GM18502 (cell line): ENCODE measurements around the gene KLRF1.
A peak's percentile ranks its signal among the peaks of the same experiment; 100 is the strongest.

Source experiments
- ATAC-seq: cut with Tn5 transposase; IDR thresholded peaks from one replicate; pipeline ENCODE4 v1.9.1; 2021; ENCODE audit warnings: mild to moderate bottlenecking; ENCODE audit not compliant: unreplicated experiment, poor library complexity

KLRF1 gene, protein sequence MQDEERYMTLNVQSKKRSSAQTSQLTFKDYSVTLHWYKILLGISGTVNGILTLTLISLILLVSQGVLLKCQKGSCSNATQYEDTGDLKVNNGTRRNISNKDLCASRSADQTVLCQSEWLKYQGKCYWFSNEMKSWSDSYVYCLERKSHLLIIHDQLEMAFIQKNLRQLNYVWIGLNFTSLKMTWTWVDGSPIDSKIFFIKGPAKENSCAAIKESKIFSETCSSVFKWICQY

DNA sequence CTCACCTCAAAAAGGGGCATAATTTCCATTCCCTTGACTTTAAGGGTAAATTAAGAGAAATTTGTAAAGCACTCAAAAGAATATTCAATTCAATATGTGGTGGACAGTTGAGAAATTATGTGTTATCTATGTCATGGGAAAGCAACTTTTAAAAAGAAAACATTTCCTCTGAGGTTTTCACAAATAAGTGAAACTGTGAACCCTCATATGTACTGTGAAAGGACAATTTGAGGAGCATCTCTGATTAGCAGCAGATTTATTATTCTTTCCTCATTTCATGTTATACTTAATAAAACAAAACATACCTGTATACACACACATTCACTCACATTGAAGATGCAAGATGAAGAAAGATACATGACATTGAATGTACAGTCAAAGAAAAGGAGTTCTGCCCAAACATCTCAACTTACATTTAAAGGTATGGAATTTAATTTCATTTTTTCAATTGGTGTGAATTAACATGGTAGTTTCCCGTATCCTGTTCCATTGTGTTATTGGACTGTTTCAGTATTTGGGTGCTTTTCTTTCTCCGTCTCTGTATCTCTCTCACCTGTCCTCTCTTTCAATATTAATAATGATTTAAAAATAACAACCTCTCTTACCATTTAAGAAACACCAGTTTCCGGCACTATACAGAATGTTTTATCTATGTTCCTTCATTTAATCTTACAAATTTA is at the start of gene KLRF1:
Gene KLRF1, plus strand, starts transcription at position 273 of the 680 bp plus-strand sequence. Its CDS starts 64 bp downstream, at position 337.
- ATAC-seq = no peak

DNA sequence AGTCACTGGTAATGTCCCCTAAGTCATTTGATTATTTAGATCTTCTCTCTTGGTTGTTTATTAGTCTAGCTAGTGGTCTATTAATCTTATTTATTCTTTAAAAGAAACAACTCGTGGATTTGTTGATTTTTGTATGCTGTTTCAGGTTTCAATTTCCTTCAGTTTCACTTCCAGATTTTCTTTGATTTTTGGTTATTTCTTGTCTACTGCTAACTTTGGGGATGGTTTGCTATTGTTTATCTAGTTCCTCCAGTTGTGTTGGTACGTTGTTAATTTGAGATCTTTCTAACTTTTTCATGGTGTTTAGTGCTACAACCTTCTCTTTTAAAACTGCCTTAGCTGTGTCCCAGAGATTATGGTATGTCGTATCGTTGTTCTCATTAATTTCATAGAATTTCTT is 48.1 kb upstream of the KLRF1 start:
- ATAC-seq = no peak

DNA sequence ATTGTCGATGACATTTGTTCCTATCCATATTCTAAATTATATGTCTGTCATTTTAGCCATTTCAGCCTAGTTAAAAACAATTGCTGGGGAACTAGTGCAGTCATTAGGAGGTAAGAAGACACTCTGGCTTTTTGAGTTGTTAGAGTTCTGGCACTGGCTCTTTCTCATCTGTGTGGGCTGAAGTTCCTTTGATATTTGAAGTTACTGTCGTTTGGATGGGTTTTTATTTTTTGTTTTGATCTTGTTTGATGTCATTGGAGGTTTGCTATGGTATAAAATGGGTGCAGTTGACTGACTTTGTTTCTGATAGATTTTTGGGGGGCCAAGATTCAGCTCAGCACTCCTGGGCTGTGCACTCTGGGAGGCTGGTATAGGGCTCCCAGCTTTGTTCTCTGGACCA is 45.9 kb upstream of the KLRF1 start:
- ATAC-seq = no peak

DNA sequence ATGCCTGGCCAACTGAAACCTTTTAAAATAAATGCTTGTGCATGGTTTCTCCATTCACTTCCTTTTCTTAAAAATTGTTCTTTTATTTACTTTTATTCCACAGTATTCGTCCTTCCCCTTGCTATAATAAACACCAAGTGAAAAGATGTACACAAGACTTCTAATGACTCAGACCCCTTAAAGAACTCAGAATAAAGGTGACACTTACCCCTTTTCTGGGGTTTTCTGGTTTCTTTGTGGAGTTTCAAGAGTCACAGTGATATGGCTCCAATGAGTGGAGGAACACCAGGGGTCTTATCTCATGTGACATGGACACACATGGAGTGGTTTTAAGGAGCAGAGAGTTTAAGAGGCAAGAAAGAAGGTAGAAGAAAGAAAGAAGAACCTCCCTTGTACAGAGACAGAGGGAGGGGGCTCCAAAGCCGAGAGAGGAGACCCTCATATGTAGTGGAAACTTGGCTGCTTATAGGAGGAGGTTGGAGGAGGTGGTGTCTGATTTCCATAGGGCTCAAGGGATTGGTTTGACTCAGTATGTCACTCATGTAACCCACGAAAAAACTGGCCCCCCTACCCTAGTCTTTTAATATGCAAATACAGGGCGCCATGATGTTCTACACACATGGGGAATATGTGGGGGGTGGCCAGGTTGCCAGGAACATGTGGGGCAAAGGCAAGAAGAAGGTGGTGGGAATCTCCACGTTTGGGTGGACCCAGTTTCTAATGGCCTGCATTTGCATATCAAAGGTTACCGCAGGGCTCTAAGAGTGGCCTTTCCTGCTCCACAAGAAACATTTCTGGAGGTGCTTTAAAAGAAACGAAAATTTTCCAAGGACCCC is 44.5 kb upstream of the KLRF1 start:
- no peak for ATAC-seq

DNA sequence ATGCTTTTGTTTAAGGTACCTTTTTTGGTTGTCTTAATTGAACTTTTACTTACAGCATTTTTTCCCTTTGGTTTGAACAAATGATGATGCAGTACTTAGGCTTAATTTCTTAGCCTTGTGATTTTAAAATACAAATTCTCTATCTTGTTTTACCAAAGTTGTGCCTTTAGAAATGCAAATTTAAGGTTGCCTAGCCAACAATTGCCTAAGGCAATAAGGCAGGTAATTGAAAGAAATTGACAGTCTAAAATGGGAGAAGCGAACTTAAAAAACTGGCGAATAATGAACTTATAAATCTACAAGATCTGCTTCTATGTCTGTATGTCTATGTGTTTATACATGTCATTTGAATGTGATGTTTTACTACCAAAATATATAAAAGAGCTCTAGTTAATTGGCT is 43.0 kb upstream of the KLRF1 start:
- ATAC-seq = no peak

DNA sequence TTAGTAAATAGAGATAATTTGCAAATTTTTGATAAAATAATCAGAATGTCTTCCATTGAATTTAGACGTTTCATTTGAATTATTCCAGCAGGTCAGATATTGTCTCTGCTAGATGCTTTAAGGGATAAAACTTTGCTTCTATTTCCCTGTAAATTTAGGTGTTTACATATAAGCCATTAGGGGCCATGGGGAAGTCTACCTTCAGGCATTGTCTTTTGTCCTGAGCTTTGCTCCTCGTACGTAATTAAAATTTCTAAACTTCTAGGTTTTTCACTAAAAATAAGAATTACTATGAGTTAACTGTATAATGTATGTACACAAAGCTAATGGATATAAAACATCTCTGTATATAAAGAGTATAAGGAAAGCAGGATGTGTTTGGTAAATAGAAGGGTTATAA is 42.5 kb upstream of the KLRF1 start:
- ATAC-seq = no peak

DNA sequence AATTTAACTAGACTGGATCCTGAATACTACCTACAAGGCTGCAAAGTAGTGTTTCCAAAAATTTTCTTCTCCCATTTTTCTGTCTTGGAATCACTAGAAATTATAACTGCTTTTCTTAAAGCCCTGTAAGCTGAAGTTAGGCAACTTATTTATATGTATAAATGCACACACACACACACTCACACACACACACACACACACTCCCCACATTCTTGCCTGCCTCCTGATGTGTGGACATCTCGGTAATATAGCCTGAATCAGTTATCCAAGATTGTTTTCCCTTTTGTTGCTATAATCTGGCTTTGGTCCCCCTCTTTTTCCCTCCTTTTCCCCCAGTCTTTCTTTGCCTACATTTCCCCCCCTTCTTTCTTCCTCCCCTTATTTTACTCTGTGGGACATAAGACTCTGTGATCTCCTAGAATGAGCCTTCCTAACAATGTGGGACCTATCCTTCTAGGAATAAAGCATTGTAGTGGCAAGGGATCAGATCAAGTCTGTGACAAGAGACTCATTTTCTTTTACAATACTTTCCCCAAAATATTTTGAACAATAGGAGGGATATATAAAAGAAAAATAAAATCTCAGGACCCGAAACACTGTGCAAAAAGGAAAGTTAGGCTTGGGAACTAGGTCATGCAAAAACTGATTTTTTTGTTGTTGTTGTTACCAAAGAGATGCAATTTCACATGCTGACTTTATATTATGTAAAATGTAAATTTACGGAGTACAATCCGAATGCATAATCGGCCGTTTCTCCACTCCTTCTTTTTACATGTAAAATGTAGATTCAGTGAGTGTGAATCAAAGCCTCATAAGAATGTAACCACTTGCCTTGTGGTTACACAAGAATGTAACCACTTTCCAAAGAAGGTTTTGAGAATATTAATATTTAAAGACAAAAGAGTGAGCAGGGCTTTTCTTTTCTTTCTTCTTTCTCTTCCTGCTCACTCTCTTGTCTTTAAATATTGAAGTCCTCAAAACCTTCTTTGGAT is 40.3 kb upstream of the KLRF1 start:
- ATAC-seq = no peak

DNA sequence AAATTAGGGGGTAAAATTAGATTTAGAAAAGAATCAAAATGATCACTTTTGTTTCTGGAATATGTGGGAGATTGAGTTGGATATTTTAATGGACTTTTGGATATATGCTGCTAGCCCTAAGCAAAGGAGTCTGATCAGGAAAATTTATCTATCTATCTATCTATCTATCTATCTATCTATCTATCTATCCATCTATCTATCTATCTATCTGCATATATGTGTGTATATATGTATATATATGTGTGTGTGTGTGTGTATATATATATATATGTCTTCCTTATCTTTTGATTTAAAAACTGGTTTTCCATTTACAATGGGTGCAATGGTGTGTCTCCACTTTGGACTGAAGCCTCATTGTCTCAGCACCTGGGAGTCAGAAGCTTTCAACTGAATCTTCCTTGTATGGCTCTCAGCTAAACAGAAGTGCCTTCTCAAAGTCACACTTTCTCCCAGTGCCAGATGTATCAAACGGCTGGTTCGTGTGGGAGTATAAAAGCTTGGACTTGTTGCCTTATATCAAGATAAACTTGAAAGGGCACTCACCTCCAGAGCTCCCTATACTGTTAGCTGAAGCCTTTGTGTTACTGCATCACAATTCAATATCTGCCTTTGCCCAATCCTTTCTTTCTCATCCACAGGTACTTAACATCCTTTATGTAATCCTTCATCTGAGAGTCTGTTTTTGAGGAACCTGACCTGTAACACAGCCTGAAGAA is 34.9 kb upstream of the KLRF1 start:
- ATAC-seq = no peak

DNA sequence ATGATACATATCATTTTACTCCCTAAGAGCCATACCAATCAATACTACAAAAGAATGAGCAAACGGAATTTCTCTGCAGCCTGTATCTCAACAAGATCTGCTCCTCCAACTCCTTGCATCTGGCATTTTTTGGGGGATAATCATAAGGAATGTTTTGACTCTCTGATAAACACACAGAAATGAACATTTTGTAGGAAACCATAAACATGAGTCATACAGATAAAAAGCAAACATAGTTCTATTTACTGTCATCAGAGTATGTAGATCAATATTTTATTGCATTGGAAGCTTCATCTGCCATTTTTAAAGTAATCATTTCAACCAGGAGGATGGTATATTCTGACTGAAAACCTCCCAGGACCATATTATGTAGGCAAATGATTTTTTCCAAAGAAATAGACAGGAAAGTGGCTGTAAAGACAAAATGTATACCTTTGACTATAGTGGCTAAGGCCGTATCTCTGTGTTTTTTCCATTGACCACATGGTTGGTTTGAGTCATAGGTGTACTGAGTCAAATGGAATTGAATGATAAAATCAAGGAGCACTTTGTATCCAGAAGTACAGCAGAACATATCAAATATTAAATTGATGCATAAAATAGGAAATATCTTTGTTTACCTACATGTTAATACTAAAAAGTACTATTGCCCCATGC is 34.2 kb upstream of the KLRF1 start:
- ATAC-seq = no peak

DNA sequence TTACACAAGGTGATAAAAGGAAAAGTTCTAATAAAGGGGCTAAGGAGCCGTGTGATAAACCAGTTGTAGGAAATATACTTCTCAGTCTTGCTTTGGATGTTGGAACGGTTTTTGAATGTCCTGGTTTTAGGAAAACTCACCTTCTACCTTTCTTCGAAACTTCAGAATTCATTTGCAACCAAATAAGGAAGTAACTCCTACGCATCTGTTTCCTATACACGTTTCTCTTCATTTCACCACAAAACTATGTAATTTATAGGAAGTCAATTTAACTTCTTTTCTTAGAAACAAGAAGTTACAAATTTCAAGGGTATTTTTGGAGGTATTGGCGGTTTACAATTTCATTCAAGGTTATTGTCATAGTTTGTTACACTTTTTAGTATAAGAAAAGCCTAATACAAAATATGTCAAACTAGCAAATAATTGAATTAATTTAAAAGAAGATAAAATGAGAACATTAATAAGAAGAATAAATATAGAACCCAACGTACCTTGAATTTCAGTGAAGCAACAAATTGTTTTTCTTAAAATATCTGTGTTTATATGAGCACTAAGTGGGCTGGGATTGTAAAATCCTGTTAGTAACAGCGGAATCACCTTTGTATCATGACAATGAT is 33.4 kb upstream of the KLRF1 start:
- ATAC-seq = no peak

DNA sequence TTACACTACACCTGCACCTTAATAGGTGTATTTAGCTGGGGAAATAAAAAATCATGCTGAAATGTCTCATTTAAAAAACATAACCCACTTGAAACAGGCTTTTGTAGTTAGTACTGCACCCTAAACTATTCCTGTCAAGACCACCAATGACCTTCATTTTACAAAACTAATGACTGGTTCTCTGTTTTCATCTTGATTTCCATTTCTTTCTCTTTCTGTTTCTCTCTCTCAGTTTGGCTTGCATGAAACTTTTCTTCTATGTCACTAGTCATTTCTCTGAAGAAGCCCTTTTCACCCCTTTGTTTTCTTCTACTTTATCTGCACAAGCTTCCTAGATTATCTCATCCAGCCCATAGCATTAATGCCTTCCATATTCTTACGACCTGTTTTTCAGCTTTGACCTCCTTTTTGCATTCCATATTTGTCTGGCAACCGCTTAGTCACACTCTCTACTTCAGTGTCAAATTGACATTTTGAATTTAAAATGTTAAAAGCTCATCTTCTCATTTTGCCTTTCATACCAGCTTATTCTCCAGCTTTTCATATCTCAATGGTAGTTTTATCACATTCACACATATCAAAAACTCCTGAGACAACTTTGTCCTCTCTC is 32.7 kb upstream of the KLRF1 start:
- peak; percentile 46 for ATAC-seq

DNA sequence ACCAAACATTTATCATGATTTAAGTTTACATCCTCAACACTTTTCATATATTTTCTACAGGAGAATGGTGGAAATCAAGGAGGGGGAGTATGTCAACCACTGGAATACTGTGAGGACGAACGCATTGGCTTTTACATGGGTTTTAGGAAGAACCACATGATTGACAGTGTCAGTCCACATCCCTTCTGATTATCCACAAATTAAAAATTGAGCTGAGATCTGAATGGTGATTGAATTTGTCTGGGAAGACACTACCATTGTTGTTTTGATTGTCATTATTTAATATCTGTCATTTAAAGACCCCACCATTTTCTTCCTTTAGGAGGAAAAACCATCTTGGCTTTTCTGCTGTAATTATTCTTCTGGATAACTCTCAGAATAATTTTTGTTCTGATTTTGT is 31.3 kb upstream of the KLRF1 start:
- no peak for ATAC-seq

DNA sequence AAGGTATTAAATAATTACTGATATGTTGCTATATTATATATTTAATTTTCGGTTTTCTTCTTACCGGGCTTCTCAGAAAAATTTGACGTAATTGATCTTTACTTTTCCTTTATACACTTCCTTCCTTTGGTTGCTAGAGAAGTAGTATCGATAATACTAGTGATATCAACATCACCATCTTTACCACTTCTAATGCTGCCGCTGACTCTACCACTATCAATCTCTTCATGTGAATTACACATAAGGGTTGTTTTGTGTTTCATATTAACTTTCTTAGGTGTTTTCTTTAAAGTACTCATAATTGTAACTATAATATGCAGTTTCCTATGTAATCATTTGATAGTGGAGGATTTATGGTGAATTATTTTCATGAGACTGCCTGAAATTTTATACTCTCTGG is 30.9 kb upstream of the KLRF1 start:
- no peak for ATAC-seq

DNA sequence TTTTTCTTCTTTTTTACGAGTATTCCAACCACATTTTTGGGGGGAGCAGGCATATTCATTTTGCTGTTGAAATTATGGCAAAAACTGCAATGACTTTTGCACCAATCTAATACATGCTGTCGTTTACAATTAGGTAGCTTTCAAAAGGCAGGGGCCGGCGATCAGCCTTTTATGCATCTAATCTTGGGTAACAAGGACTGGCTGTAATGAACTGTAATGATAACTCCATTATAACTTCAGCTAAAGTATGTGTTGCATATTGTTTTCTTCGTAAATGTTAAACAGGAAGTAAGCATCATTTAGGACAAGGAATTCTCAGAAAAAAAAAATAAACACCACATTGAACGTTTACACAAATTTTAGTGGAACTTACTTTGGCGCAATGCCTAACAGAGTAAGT is 30.3 kb upstream of the KLRF1 start:
- no peak for ATAC-seq

DNA sequence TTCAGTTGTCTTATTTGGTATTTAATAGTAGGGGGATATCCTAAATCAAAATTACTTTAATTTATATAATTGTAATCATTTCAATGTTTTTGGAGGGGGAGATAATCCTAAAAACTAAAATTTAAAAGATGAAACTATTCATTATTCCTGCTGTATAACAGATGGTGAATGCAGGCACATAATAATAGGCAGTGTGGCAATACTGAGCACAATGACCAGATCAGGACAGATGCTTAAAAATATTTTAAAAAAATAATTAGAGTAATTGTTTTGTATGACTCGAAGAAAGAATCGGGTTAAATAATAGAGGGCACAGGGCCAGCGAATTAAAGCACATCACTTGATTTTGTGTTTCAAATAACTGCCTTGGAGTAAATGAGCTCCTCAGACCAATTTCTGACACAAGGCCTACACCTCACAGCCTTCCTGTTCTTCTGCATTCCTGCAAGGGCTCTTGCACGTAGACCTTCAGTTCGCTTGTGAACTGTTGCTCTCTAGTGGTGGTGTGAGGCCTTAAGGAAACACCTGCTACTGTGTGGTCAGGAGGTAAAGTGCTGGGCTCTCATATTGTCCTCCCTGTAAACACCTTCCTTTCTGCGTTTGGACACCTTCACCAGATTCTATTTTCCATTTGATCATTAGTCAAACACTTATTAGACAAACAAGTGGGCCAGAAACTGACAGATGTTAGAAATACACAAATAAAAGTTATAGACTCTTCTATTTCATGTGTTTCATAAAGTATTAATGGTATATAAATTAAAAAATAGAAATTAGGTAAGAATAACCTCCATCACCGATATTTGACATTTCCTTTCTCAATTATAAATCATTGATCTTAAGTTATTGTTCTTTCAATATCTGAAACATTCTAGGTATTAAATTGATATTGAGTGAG is 29.3 kb upstream of the KLRF1 start:
- peak; percentile 98 for ATAC-seq

DNA sequence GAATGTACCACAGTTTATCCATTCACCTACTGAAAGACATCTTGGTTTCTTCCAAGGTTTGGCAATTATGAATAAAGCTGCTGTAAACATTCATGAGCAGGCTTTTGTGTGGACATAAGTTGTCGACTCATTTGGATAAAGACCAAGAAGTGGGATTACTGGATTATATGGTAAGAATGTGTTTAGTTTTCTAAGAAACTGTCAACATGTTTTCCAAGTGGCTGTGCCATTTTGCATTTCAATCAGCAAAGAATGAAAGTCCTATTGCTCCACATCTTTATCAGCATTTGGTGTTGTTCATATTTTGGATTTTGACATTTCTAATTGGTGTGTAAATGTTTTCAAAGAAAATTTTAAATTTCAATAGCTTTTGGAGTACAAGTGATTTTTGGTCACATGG is 27.3 kb upstream of the KLRF1 start:
- ATAC-seq = no peak

DNA sequence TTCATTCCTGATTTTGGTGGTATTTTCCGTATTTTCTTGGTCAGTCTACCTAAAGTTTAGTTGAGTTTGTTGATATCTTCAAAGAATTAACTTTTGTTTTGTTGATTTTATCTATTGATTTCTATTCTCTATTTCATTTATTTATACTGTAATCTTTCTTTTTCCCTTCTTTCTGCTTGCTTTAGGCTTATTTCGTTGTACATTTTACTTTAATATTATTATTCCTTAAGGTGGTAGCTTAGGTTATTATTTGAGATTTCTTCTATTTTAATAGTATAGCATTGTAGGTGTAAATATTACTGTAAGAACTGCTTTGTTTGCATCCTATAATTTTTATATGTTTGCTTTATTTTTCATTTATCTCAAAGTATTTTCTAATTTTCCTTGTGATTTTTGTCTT is 21.4 kb upstream of the KLRF1 start:
- no peak for ATAC-seq
